Measurements from ENCODE around the gene SHISA2. TPM values are rescaled to one million over a fixed set of nuclear protein-coding genes. Genes with fewer than 3 reads are reported as not detected.

Gene SHISA2
- total and polyA plus RNA-seq, 2 of the 13 experiments (the other 11 are each of a cell fraction or from before 2014, with no cell fraction given): not detected

DNA sequence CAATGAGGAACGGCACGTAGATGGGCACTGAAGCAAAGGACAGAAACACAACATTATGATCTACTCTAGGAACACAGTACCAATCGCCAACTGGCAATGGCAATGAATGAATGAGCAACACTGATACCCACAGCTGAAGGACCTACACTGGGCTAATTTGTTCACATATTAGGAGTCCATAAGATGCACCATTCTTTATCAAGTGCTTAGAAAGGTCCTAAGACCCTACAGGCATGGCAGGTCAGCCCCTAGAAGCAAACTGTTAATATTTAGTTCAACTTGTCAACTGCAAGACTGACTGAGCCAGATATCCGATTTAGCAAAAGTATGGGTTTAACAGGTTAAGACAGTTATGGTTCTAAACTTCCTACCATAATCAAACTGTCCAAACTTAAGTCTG lies 4.8 kb downstream of the SHISA2 start (continued):
- TF ChIP-seq NR2F1 (CRISPR knock-in tag; IDR thresholded peaks at IDR 0.05) (no peak), RELA (CRISPR knock-in tag; IDR thresholded peaks at IDR 0.05) (no peak), ZBTB7A (CRISPR knock-in tag; IDR thresholded peaks at IDR 0.05) (no peak), ADNP (CRISPR knock-in tag; IDR thresholded peaks at IDR 0.05) (no peak), GATAD1 (CRISPR knock-in tag; IDR thresholded peaks at IDR 0.05) (no peak), NR2F2 (IDR thresholded peaks at IDR 0.05; ENCODE audit: borderline replicate concordance, low read depth) (no peak)

DNA sequence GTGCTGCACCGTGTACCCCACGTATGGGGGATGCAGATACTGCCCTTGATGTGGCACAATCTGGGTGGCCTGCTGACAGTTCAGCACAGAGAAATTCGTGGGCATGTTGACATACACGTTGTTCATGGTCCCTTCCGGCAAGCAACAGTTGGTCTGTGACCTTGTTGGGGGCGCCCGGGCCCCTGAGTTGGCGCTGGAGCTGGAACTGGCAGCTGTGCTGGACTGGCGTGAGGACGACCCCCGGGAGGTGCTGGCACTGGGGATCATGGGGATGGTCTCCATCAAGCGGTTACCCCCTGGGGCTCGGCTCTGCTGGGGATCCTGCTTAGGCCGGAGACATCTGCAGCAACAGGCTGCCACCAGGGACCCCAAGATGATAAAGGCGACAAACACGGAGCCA lies 5.2 kb downstream of the SHISA2 start:
- ChIA-PET POLR2A (no interaction called here), CTCF (ENCODE audit: low intra/inter-chr PET ratio, low total read pairs) (no interaction called here)
- 14% methylated on average over 2 of the region's 16 CpGs for WGBS (ENCODE audit: low lambda C conversion rate)
- Histone ChIP-seq H3K9me3 (ENCODE audit: low read length) (no peaks in the 10 kb centered on the region), H2AFZ (ENCODE audit: low read length) (no peak overlapping the region), H3K27ac (ENCODE audit: extremely low read length, insufficient read depth, low read length) (no peak overlapping the region), H3K4me1 (ENCODE audit: insufficient read depth, low read length) (no peaks in the 10 kb centered on the region), H3K79me2 (ENCODE audit: insufficient read depth, low read length) (no peaks in the 10 kb centered on the region), H4K20me1 (ENCODE audit: insufficient read depth, low read length) (no peaks in the 10 kb centered on the region), H3K4me3 (replicated peaks in 1 of 3; ENCODE audit: insufficient read depth in 1 of 3, low read depth in 2 of 3, low read length in 3 of 3) (no peak overlapping the region), H3K27me3 (ENCODE audit: control insufficient read depth in 1 of 2, insufficient read depth in 2 of 2, low read length in 2 of 2) (peaks cover 2 to 42% of the 10 kb centered on the region in 2 experiments; a peak in 4 of 5 replicates), H3K36me3 (replicated peaks in 1 of 2; ENCODE audit: control insufficient read depth in 1 of 2, insufficient read depth in 2 of 2, low read length in 2 of 2) (no peaks in the 10 kb centered on the region), H3K9ac (ENCODE audit: insufficient read depth, low read depth, low read length) (no peak overlapping the region), H3K4me2 (ENCODE audit: low read depth, low read length) (no peak overlapping the region)
- no TSS peak for BruUV-seq (replicated peaks)
- FAIRE-seq: no peak
- in situ Hi-C loops (cut with HindIII; ENCODE audit: extremely low pct_ligation_motif_present, low pct_unique_long_range_greater_than_20kb): no loop called here
- ATAC-seq: no peak
- no peak for DNase-seq (ENCODE audit: low spot score)
- TF ChIP-seq, protein P1, sequence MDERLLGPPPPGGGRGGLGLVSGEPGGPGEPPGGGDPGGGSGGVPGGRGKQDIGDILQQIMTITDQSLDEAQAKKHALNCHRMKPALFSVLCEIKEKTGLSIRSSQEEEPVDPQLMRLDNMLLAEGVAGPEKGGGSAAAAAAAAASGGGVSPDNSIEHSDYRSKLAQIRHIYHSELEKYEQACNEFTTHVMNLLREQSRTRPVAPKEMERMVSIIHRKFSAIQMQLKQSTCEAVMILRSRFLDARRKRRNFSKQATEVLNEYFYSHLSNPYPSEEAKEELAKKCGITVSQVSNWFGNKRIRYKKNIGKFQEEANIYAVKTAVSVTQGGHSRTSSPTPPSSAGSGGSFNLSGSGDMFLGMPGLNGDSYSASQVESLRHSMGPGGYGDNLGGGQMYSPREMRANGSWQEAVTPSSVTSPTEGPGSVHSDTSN (CRISPR knock-in tag; IDR thresholded peaks at IDR 0.05): no peak
- TF ChIP-seq RFXAP (CRISPR knock-in tag; IDR thresholded peaks at IDR 0.05; ENCODE audit: borderline replicate concordance): no peak
- TF ChIP-seq ZNF567 (CRISPR knock-in tag; IDR thresholded peaks at IDR 0.05; ENCODE audit: borderline replicate concordance): no peak
- no peak for TF ChIP-seq POLR2AphosphoS5 (IDR thresholded peaks at IDR 0.05; ENCODE audit: low read depth, low read length)
- no peak for TF ChIP-seq MZF1 (CRISPR knock-in tag; IDR thresholded peaks at IDR 0.05; ENCODE audit: borderline replicate concordance)
- TF ChIP-seq, protein P2, sequence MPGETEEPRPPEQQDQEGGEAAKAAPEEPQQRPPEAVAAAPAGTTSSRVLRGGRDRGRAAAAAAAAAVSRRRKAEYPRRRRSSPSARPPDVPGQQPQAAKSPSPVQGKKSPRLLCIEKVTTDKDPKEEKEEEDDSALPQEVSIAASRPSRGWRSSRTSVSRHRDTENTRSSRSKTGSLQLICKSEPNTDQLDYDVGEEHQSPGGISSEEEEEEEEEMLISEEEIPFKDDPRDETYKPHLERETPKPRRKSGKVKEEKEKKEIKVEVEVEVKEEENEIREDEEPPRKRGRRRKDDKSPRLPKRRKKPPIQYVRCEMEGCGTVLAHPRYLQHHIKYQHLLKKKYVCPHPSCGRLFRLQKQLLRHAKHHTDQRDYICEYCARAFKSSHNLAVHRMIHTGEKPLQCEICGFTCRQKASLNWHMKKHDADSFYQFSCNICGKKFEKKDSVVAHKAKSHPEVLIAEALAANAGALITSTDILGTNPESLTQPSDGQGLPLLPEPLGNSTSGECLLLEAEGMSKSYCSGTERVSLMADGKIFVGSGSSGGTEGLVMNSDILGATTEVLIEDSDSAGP (CRISPR knock-in tag; IDR thresholded peaks at IDR 0.05; ENCODE audit: borderline replicate concordance): no peak
- TF ChIP-seq RFX1 (IDR thresholded peaks at IDR 0.05): no peak
- no peak for TF ChIP-seq SALL1 (CRISPR knock-in tag; IDR thresholded peaks at IDR 0.05)
- no peak for TF ChIP-seq PAWR (CRISPR knock-in tag; IDR thresholded peaks at IDR 0.05; ENCODE audit: borderline replicate concordance)
- no peak for TF ChIP-seq HDAC2 (CRISPR knock-in tag; IDR thresholded peaks at IDR 0.05)
- no peak for TF ChIP-seq NR1H2 (CRISPR knock-in tag; IDR thresholded peaks at IDR 0.05; ENCODE audit: borderline replicate concordance, low read depth)
- TF ChIP-seq, protein P3, sequence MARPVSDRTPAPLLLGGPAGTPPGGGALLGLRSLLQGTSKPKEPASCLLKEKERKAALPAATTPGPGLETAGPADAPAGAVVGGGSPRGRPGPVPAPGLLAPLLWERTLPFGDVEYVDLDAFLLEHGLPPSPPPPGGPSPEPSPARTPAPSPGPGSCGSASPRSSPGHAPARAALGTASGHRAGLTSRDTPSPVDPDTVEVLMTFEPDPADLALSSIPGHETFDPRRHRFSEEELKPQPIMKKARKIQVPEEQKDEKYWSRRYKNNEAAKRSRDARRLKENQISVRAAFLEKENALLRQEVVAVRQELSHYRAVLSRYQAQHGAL (CRISPR knock-in tag; IDR thresholded peaks at IDR 0.05; ENCODE audit: not compliant biosample characterization): no peak
- no peak for TF ChIP-seq ZNF7 (CRISPR knock-in tag; IDR thresholded peaks at IDR 0.05)
- intact Hi-C loops (cut with micrococcal nuclease; ENCODE audit: unreplicated experiment): no loop called here

Measured in HepG2 (cell line).